ENCODE data around the gene C10orf95.

GRCh38 chr10:102499356-102499755, 48.0 kb upstream of the C10orf95 start:
- no peak for TF ChIP-seq CTCF (IDR thresholded peaks at IDR 0.05)
- TF ChIP-seq POLR2A (IDR thresholded peaks at IDR 0.05) = no peak

Measured in heart left ventricle (tissue), 13 donors.